Activated T-cell treated with anti-CD3 and anti-CD28 coated beads, Interleukin-2, amount 50 U/mL, for 1 hour (primary cell): ENCODE data around the gene IQSEC2.

ENCODE experiments used
- DNase-seq: peaks from one replicate; pipeline ENCODE4 v3.0.0-alpha.2; 2020

Gene IQSEC2

GRCh38 chrX:53281321-53281822, at the start of gene IQSEC2:
Gene IQSEC2 (minus strand): TSS chrX:53281584.
- DNase-seq: no peak

- DNase-seq: no peak
These were observed 48.9 kb upstream of the IQSEC2 start for GRCh38 chrX:53330331-53330730.

GRCh38 chrX:53324803-53325202, 43.4 kb upstream of the IQSEC2 start:
- no peak for DNase-seq

GRCh38 chrX:53324085-53324484, 42.7 kb upstream of the IQSEC2 start:
- no peak for DNase-seq

GRCh38 chrX:53323196-53323595, 41.8 kb upstream of the IQSEC2 start:
- no peak for DNase-seq

GRCh38 chrX:53321943-53322497, 40.6 kb upstream of the IQSEC2 start:
- DNase-seq: no peak

- DNase-seq: peak; percentile 26
These were observed 40.0 kb upstream of the IQSEC2 start for GRCh38 chrX:53321230-53321942.

GRCh38 chrX:53320543-53321229, 39.3 kb upstream of the IQSEC2 start:
- peak; percentile 41 for DNase-seq

GRCh38 chrX:53319614-53320542, 38.5 kb upstream of the IQSEC2 start:
- DNase-seq: no peak

- no peak for DNase-seq
These were observed 37.5 kb upstream of the IQSEC2 start for GRCh38 chrX:53318766-53319353.

- peak; percentile 77 for DNase-seq
These were observed 36.1 kb upstream of the IQSEC2 start for GRCh38 chrX:53317365-53318069.

GRCh38 chrX:53316860-53317237, 35.5 kb upstream of the IQSEC2 start:
- no peak for DNase-seq

- no peak for DNase-seq
These were observed 34.9 kb upstream of the IQSEC2 start for GRCh38 chrX:53316111-53316859.

GRCh38 chrX:53313728-53314105, 32.3 kb upstream of the IQSEC2 start:
- no peak for DNase-seq

GRCh38 chrX:53312946-53313727, 31.8 kb upstream of the IQSEC2 start:
- peak; percentile 71 for DNase-seq

GRCh38 chrX:53309837-53310236, 28.5 kb upstream of the IQSEC2 start:
- no peak for DNase-seq

- no peak for DNase-seq
These were observed 27.5 kb upstream of the IQSEC2 start for GRCh38 chrX:53308836-53309235.

- no peak for DNase-seq
These were observed 24.9 kb upstream of the IQSEC2 start for GRCh38 chrX:53305996-53306937.
